22Rv1 (cell line): ENCODE measurements around the gene GPR156.

ENCODE experiments used
- CTCF ChIP-seq: fragments of 450-650 bp; IDR thresholded peaks from 2 replicates; pipeline ENCODE4 v1.5.1; 2017; ENCODE audit warnings: mild to moderate bottlenecking
- ZFX ChIP-seq: fragments of 450-650 bp; IDR thresholded peaks from 2 replicates; pipeline ENCODE4 v1.6.1; 2017; ENCODE audit warnings: antibody characterized with exemption, borderline replicate concordance

GRCh38 chr3:120148187-120148949 is 136.7 kb downstream of the GPR156 start:
- TF ChIP-seq CTCF (no peak), ZFX (no peak)
